Mucosa of rectum (tissue), 2 donors: ENCODE data around the gene ITIH1.

Experiments
- H3K27ac ChIP-seq, 2 donors: one replicate each; pipeline ENCODE4 v1.7.0; 2013; ENCODE audit warnings: inconsistent platforms in 2 of 2, low read depth in 2 of 2, low read length in 2 of 2
- H3K27me3 ChIP-seq, 2 donors: one replicate each; pipeline ENCODE4 v1.7.0; 2013; ENCODE audit warnings: low read length in 2 of 2; ENCODE audit not compliant: control insufficient read depth in 2 of 2, insufficient read depth in 2 of 2
- H3K36me3 ChIP-seq, 2 donors: one replicate each; pipeline ENCODE4 v1.7.0; 2013; ENCODE audit warnings: low read length in 2 of 2; ENCODE audit not compliant: control insufficient read depth in 2 of 2, insufficient read depth in 2 of 2
- H3K4me1 ChIP-seq, 2 donors: one replicate each; pipeline ENCODE4 v1.7.0; 2013; ENCODE audit warnings: low read length in 2 of 2, mild to moderate bottlenecking in 1 of 2; ENCODE audit not compliant: control insufficient read depth in 2 of 2, insufficient read depth in 2 of 2
- H3K4me3 ChIP-seq, 2 donors: one replicate each; pipeline ENCODE4 v1.7.0; 2013; ENCODE audit warnings: low read length in 2 of 2
- H3K9ac ChIP-seq, 2 donors: one replicate each; pipeline ENCODE4 v1.7.0; 2013; ENCODE audit warnings: low read length in 2 of 2, low read depth in 1 of 2, mild to moderate bottlenecking in 1 of 2
- H3K9me3 ChIP-seq, 2 donors: one replicate each; pipeline ENCODE4 v1.7.0; 2013; ENCODE audit warnings: low read length in 2 of 2; ENCODE audit not compliant: control insufficient read depth in 2 of 2
- donor health status: healthy.
- donor health status: Normal muscosa, but diverticular disease.

Gene ITIH1

DNA sequence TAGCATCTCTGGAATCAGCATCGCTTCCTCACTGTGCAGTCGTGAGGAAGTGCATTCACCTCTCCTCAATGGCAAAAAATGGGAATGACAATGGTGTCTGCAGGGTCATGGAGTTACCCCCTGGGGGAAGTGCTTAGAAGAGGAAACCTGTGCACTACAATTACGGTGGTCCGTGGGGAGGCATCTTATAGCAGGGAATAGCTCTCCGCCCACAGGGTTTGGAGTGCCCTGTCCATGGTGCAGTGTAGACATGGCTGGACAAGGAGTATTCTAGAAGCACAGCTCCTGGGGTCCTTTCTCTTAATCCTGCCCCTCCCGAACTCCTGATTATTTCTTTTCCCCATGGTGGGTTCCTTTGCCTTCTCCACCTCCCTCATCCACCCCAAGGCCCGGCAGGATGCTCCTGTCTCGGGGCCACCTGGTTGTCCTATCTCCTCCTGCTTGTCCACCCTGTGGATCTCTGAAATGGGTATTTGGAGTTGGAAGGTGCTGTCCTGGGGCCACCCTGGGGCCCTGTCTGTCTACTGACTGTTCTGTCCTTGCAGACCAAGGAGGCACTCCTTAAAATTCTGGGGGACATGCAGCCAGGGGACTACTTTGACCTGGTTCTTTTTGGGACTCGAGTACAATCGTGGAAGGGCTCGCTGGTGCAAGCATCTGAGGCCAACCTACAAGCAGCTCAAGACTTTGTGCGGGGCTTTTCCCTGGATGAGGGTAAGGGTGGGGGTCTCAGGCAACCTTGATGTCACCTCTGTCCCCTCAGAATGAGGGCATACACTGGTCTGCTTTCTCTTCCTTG is 5.2 kb downstream of the ITIH1 start:
- Histone ChIP-seq H3K4me3 (no peak overlapping the region), H3K9me3 (no peaks in the 10 kb centered on the region), H3K27me3 (peaks cover 0 to 3% of the 10 kb centered on the region in 2 donors), H3K36me3 (no peaks in the 10 kb centered on the region), H3K27ac (no peak overlapping the region), H3K4me1 (no peaks in the 10 kb centered on the region), H3K9ac (no peak overlapping the region)

DNA sequence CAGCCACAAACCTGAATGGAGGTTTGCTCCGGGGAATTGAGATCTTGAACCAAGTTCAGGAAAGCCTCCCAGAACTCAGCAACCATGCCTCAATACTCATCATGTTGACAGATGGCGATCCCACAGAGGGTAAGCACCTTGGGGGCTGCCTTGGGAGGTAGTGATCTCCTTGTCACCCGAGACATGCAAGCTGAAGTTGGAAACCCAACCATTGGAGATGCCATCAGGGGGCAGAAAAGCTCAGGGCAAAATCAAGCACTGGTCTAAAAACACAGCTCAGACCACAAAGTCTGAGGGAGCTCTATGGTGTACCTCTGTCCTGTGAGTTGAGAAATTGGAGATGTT is 5.8 kb downstream of the ITIH1 start:
- Histone ChIP-seq H3K4me1 (no peaks in the 10 kb centered on the region), H3K9ac (no peak overlapping the region), H3K36me3 (no peaks in the 10 kb centered on the region), H3K4me3 (no peak overlapping the region), H3K27ac (no peak overlapping the region), H3K27me3 (peaks cover 0 to 3% of the 10 kb centered on the region in 2 donors), H3K9me3 (no peaks in the 10 kb centered on the region)

DNA sequence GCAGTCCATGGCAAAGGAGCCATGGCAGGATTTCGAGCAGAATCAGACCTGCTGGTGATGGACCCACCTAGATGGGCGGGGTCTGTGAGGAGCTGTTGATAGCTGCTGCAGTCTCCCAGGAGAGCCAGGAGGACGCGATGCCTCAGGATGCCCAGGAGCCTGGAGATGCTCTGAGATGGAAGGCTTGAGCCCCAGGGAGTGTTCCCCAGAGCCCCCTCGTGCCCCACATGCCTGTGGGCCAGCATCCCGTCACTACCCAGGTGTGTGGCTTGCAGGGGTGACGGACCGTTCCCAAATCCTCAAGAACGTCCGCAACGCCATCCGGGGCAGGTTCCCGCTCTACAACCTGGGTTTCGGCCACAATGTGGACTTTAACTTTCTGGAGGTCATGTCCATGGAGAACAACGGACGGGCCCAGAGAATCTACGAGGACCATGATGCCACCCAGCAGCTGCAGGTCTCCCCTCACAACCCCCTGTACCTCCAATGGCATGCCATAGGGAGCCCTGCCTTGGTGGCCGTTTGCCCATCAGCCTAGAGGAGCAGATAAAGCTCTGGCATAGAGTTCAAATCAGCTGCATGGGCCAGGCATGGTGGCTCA is 6.7 kb downstream of the ITIH1 start:
- Histone ChIP-seq H3K4me1 (no peaks in the 10 kb centered on the region), H3K27ac (no peak overlapping the region), H3K27me3 (peaks cover 0 to 3% of the 10 kb centered on the region in 2 donors), H3K36me3 (no peaks in the 10 kb centered on the region), H3K9me3 (no peaks in the 10 kb centered on the region), H3K4me3 (no peak overlapping the region), H3K9ac (no peak overlapping the region)

DNA sequence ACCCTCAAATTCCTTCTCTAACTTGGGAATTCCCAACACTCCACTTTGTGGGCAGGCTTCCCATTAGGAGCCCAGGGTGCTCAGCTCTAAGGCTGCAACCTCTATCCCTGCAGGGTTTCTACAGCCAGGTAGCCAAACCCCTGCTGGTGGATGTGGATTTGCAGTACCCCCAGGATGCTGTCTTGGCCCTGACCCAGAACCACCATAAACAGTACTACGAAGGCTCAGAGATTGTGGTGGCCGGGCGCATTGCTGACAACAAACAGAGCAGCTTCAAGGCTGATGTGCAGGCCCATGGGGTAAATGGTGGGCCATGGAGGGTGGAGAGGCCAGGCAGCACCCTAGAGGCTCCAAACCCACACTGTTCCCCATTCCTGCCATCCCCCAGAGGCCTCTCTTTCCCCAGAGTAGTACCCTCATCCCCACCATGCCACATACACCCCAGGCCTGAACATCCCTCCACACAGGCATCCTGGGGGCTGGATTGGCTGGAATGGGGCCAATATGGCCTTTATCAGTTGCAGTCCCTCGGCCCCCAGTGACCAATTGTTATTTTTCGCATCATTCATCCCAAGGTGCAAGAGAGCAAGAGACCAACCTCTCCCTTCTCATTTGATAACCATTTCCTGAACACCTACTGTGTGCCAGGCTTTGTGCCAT is 7.7 kb downstream of the ITIH1 start:
- Histone ChIP-seq H3K36me3 (no peaks in the 10 kb centered on the region), H3K9ac (no peak overlapping the region), H3K27ac (no peak overlapping the region), H3K4me3 (no peak overlapping the region), H3K4me1 (no peaks in the 10 kb centered on the region), H3K27me3 (peaks cover 0 to 3% of the 10 kb centered on the region in 2 donors), H3K9me3 (no peaks in the 10 kb centered on the region)

DNA sequence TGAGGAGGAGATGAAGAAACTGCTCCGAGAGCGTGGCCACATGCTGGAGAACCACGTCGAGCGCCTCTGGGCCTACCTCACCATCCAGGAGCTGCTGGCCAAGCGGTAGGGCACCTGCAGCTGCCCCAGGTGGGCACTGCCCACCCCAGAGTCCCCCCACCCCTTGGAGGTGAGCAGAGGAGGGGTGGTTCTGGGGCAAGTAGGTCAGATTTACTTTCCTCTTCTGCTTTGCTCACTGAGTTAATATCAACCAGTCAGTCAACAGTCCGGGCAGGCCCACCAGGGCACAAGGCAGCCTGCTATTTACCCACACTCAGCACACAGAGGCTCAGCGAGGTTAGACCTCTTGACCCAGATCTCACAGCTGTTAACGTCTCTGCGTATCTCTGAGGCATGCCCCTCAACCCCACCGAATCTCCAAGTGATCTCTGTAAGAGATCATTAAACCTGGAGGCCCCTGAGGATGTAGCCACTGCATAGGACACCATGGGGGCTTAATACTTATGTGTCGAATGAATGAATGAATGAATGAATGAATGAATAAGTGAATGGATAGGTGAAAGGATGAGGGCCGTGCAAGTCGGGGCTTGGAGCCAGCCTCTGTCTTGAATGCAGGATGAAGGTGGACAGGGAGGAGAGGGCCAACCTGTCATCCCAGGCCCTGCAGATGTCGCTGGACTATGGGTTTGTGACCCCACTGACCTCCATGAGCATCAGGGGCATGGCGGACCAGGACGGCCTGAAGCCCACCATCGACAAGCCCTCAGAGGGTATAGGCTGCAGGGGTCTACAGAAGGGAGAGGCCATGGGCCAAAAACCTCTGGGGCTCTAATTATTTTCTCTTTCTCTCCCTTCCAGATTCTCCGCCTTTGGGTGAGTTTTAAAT is 9.2 kb downstream of the ITIH1 start:
- H3K4me1 ChIP-seq: no peaks in the 10 kb centered on the region
- H3K9me3 ChIP-seq: no peaks in the 10 kb centered on the region
- H3K36me3 ChIP-seq: no peaks in the 10 kb centered on the region
- H3K27me3 ChIP-seq: peaks cover 0 to 3% of the 10 kb centered on the region in 2 donors
- no peak overlapping the region for H3K4me3 ChIP-seq
- H3K27ac ChIP-seq: no peak overlapping the region
- H3K9ac ChIP-seq: no peak overlapping the region

DNA sequence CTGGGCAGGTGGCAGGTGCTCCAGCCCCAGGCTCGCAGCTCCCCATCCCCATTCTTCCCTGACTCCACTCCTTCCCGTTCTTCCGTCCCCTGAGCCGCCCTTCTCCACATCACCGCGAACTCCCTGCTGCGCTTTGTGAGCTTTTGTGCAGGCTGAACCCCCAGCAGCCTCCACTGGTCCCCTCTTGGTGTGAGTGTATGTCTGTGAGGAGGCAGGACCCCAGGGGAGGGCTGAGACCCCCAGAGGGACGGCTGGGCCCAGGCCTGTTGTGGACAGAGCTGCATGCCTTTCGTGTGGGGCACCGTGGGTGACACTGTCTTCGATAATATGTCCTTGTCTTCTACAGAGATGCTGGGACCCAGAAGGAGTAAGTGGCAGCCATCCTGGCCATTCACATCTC is 9.8 kb downstream of the ITIH1 start:
- no peaks in the 10 kb centered on the region for H3K36me3 ChIP-seq
- no peaks in the 10 kb centered on the region for H3K9me3 ChIP-seq
- no peak overlapping the region for H3K4me3 ChIP-seq
- H3K27ac ChIP-seq: no peak overlapping the region
- no peaks in the 10 kb centered on the region for H3K4me1 ChIP-seq
- H3K9ac ChIP-seq: no peak overlapping the region
- no peaks in the 10 kb centered on the region for H3K27me3 ChIP-seq

DNA sequence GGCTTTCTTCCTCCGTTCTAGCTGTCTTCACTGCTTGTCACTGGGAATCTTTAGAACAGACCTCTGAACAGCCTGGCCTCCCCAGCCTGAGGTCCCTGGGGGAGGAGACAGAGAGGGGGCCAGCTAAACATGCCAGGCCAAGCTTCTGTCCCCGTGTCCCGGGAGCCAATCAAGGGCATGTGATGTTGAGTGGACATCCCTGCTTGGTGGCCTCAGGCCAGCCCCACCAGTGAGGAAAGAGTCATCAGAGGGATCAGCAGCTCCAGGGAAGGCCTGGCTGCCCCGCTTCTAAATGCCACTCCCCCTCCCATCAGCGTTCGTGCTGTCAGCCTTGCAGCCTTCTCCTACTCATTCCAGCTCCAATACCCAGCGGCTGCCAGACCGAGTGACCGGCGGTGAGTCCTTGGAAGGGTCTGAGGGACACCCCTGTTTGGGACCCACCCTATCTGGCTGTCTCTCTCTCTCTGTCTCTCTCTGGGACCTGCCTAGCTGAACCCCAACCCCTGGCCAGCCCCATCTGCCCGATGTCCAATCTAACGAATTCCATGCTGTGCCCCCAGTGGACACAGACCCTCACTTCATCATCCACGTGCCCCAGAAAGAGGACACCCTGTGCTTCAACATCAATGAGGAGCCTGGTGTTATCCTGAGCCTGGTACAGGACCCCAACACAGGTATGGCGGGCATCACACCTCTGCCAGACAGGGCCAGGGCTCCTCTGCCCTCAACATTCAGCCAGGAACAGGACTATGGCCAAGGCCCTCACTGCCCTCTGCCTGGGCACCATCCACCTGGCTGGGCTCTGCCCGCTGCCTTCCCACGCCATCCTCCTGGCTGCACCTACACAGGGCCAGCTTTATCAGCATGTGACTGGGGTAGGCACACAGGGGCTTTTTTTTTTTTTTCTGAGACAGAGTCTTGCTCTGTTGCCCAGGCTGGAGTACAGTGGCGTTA is 10.6 kb downstream of the ITIH1 start:
- Histone ChIP-seq H3K9ac (no peak overlapping the region), H3K4me3 (no peak overlapping the region), H3K4me1 (no peaks in the 10 kb centered on the region), H3K36me3 (no peaks in the 10 kb centered on the region), H3K9me3 (no peaks in the 10 kb centered on the region), H3K27me3 (no peaks in the 10 kb centered on the region), H3K27ac (no peak overlapping the region)

DNA sequence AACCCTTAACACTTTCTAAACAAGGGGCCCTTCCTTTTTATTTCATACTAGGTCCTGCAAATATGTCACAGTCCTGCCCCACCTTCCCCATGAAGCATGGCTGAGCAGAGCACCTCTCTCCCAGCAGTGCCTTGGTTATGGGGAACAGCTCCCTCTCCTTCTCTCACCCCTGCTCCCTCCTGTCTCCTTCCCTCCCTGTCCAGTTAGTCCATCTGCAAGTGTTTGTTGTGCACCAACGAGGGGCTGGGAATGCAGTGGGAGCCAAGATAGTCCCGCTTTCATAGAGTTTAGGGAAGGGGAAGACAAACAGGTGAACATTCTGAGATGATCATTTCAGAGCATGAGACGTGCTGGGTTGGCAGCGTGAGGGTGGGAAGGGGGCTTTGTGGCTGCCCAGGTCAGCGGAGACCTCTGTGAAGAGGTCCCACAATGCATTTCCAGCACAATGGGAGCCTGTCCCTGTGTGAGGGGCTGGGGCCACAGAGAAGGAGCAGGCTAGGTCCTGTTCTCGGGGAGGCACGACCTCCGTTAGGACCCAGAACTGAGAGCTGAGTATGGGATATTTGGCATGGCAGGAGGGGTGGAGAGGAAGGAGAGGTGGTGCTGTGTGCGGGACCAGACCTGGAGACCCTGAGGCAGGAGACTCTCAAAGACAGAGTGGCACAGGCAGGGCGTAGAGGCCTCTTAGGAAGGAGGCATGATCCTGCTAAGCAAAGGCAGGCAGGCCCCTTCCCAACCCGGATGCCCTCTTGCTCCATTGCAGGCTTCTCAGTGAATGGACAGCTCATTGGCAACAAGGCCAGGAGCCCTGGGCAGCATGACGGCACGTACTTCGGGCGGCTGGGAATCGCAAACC is 11.7 kb downstream of the ITIH1 start:
- no peaks in the 10 kb centered on the region for H3K9me3 ChIP-seq
- no peaks in the 10 kb centered on the region for H3K27me3 ChIP-seq
- H3K4me1 ChIP-seq: peaks cover 0 to under 1% of the 10 kb centered on the region in 2 donors
- no peaks in the 10 kb centered on the region for H3K36me3 ChIP-seq
- H3K4me3 ChIP-seq: no peak overlapping the region
- H3K9ac ChIP-seq: no peak overlapping the region
- no peak overlapping the region for H3K27ac ChIP-seq

DNA sequence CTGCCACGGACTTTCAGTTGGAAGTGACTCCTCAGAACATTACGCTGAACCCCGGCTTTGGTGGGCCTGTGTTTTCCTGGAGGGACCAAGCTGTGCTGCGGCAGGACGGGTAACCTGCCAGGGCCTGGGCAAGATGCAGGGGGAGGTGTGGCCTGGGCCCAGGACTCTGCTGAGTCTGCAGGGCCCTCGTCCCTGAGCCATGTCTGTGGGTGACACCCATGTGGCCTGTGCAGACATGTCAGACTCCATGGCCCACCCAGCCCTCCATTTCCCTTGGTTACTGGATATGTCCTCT is 12.3 kb downstream of the ITIH1 start:
- Histone ChIP-seq H3K27ac (no peak overlapping the region), H3K9me3 (no peaks in the 10 kb centered on the region), H3K36me3 (no peaks in the 10 kb centered on the region), H3K27me3 (no peaks in the 10 kb centered on the region), H3K4me3 (no peak overlapping the region), H3K9ac (no peak overlapping the region), H3K4me1 (peaks cover 0 to 2% of the 10 kb centered on the region in 2 donors)
